ENCODE results near the gene XRCC1.
"Not testable (repeated sequence)": the region's sequence is repeated elsewhere in the genome, so short reads cannot be mapped to it uniquely, and the experiment has no call there.

XRCC1 gene

DNA sequence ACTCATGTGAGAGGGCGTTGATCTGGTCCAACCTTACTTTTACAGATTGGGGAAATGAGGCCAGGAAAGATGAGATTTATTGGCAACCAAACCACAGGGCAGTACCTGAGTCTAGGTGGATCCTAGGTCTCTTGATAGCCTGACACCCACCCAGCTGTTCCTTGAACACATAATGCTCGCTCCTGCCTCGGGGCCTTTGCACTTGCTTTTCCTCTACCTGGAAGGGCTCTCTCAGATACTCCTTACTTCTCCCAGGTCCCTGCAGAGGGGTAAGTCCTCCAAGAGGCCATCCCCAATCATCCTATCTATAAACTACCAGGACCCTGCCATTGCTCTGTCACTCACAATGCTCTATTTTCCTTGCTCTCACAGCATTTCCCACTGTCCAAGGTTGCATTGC is 34.9 kb downstream of the XRCC1 start:
- no peak for DNase-seq

DNA sequence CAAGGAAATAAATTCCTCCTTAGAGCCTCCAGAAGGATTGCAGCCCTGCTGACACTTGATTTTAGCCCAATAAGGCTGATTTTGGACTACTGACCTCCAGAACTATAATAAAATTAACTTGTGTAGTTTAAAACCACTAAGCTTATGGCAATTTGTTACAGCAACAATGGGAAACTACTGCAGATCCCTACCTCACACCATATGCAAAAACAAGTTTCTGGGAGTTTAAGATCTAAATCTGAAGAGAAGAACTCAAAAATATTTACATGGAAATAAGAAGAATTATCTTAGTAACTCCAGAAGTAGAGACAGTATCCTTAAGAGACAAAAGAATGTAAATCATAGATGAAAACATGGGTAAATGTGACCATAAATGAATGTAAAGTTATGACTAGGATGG is 36.4 kb downstream of the XRCC1 start:
- no peak for DNase-seq

DNA sequence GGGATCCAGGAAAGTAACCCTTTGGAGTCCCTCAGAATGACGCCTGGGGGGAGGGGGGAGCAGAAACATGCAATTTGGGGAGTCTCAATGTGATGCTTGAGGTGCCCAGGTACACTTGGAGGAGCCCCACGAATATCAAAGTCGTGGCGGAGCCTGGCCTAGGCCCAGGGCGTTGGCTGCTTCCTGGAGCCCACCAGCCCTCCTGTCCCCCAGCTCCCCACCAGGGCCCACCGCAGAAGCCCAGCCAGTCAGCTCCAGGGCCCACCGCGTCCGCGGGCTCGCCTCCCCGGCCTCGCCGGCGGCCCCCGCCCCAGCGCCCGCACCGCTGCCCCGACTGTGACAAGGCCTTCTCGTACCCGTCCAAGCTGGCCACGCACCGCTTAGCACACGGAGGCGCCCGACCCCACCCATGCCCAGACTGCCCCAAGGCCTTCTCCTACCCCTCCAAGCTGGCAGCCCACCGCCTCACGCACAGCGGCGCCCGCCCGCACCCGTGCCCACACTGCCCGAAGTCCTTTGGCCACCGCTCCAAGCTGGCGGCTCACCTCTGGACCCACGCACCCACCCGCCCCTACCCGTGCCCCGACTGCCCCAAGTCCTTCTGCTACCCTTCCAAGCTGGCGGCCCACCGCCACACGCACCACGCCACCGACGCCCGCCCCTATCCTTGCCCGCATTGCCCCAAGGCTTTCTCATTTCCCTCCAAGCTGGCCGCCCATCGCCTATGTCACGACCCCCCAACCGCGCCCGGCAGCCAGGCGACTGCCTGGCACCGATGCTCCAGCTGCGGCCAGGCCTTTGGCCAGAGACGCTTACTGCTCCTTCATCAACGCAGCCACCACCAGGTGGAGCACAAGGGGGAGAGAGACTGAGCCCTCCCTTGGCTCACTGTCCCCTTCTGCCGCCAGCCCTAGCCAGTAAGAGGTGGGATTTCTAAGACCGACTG is 40.2 kb downstream of the XRCC1 start:
- no peak for DNase-seq

DNA sequence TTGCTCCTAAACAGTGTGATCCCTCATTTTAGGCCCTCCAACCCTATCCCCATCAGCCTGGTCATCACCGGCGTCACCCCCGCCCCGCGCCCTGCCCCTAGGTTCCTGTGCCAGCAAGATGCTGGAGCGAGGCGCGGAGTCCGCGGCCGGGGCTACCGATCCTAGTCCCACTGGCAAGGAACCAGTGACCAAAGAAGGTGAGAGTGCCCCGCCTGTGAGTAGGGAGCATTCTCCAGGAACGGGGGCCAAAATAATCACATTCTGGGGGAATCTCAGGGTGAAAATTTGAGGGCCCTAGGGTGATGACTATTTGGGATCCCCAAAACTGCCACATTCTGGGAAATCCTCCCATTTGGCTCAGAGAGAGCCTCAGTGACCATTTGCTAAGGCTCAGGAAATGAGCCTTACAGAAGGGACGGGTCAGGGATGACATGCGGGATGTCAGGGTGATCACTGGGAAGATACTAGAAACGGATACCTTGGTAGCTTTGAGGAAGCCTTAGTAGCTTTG is 41.0 kb downstream of the XRCC1 start:
- DNase-seq: no peak

DNA sequence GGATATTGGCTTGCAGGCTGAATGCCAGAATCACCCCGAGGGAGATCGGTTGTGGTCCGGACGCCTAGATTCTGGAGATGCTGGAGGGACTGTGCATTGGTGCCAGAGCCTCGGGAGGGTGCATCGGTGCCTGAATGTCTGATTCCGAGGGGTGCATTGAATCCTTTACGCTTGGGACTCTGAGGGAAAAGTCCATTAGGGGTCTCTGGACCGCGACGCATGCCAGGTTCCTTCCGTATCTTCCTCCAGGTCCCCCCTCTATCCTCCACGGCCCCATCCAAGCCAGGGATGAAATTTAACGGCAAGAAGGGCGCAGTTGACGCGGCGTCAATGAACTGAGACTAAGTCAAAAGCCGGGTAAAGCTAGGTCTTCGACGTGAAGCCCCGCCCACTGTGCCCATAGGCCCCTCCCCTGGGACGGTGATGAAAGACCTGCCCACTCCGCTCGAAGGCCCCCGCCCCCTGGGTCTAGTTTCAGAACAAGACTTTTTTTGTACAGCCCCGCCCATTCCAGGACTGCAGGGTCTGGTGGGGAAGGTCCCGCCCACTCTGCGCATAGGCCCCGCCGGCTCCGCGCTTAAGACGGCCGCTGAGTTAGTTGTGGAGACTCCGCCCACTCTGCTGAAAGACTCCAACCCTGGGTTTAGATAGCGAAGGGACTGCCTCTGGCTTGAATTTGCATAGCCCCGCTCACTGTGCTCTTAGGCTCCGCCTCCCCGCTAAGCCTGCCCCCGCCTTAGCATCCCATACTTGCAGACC is 41.6 kb downstream of the XRCC1 start:
- DNase-seq: peak; percentile 96

DNA sequence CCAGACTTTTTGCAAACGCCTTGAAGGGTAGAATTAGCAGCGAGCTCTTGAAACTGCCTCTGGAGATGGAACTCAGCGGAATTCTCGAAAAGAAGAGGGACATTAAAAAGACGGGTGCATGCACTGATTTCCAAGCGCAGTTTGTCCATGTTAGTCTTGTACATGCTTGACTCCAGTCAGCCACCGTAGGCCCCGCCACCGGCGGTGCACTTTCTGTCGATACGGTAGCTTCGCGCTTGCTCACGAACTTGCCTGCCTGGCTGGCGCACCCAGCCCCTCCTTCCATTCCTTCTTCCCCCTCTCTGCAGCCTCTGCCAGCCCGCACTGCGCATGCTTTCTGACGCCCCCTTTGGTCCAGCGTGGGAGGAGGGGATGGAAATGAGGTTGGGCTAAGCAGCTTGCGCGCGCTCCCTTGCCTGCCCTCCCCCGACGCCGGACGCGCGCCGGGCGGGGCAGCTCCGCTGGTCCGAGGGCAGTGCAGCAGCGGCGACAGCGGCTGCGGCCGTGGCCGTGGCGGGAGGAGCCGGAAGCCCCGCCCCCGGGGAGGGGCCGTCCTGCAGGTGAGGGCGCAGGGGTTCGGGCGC is 42.3 kb downstream of the XRCC1 start, which contains the start of gene ZNF575:
Gene ZNF575, plus strand, starts transcription at position 227 of the 584 bp plus-strand sequence. CDS start 1,235 bp downstream, outside the sequence.
- DNase-seq: peak; percentile 91

DNA sequence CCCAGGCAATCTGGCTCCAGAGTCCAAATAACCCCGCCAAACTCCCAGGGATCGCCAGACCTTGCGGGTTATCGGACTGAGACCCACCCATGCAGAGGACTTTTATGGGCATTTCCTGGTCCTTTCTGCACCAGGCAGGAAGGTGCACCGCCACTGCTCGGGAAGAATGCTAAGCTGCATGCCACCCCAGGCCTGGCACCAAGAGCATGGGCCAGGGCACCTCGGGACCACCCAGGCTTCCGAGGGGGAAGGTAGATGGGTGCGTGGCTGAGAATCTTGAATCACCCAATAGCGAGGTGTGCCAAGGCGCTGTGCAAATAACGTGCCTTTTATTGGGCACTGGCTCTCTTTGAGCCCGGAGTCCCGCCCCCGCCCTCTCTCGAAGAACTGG is 42.8 kb downstream of the XRCC1 start:
- DNase-seq: peak; percentile 85

DNA sequence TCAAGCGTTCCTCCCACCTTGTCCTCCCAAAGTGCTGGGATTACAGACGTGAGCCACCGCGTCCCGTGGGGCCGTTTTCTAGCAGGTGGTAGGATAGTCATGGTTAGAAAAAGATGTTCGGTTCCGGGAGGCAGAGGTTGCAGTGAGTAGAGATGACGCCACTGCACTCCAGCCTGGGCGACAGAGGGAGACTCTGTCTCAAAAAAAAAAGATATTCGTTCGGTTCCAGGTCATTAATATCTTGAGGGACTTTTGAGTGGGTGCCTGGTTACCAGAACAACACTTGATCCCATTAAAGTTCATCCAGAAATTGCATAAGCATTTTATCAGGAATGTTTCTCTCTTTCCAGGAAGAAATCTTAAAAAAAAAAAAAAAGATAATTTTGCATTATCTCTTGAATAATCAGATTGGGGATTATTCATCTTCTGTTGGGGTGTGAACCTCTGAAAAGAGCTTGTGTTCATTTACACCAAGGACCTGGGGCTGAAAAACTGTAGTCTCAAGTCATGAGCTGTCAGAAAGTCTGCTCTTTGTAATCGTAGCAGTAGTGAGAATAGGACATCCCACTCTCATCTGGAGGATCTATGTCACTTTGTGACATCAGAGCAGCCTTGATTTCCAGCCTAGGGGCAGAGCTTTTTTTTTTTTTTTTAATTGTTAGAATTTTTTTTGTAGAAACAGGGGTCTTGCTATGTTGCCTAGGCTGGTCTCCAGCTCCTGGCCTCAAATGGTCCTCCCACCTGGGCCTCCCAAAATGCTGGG is 47.3 kb downstream of the XRCC1 start:
- DNase-seq: no peak

DNA sequence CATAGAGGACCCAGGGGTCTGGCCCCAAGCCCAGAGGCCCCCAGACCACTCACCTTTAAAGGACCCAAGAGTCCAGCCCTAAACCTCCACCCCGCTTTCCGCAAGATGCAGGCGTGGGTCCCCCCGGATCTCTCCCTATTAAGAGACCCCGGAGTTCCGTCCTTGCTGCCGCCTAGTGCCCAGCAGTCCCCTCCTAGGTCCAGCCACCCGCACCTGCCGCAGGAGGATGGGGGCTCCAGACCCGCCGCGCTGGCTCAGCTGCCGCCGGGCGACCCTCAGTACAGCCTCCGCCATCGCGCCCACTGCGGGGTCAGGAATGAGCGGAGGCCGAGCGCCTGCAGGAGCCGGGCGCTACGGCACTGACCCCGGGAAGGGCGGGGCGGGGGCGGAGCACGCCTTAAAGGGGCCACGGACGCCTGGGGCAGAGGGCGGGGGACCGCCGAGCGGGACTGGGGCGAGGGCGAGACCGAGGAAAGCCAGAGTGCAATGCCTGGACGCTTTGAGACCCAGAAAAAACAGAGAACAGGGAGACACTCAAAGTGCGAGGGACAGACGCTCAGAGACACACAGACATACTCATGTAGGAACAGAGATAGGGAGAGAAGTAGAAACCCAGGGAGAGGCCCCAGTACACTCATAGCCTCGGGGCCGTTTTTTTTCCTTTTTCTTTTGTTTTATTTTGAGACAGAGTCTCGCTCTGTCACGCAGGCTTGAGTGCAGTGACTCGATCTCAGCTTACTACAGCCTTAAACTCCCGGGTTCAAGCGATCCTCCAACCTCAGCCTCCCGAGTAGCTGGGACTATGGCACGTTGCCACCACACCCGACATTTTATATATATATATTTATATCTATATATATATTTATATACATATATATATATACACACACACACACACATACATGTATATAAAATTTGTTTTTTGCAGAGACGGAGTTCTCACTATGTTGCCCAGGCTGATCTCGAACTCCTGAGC is 48.2 kb downstream of the XRCC1 start, which contains the start of gene ETHE1:
Gene ETHE1, minus strand, starts transcription at position 318 of the 976 bp plus-strand sequence. Its CDS starts 24 bp downstream, at position 294.
- no peak for DNase-seq

DNA sequence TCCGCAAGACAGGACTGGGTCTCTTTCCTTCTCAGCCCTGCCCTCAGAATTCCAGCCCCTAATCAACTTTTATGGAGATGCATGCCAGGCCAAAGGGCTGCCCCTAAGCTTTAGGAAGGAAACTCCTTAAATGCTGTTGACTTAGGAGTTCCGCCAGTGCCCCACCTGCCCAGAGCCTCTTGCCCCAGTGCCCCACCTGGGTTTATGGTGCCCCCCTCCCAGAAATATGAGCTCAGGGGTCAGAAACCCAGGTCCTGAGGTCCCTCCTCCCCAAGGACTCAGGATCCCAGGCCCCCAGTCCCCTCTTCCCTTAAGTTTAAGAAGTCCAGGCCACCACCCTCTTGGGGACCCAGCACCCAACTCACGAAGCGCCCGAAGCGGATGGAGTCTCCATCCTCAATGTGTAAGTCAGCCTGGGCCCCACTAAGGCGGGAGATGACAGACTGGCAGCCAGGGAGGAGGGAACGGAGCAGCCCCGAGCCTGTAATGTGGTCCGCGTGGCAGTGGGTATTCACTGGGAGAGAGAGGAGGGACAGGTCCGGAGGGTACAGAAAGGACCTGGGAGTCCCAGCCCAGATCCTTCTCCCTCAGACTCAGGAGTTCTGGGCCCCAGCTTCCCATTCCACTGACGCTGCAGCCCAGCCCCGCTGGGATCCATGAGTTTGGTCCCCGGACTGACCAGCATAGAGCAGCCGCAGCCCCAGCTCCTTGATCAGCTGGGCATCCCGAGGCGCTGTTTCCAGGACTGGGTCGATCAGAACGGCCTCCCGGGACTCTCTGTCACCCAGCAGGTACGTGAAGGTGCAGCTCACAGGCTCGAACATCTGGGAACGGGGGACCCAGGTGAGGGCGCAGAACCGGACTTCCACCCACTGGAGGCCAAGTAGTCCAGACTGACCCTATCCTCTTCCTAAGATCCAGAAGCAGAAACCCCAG is 49.2 kb downstream of the XRCC1 start:
- DNase-seq: no peak

DNA sequence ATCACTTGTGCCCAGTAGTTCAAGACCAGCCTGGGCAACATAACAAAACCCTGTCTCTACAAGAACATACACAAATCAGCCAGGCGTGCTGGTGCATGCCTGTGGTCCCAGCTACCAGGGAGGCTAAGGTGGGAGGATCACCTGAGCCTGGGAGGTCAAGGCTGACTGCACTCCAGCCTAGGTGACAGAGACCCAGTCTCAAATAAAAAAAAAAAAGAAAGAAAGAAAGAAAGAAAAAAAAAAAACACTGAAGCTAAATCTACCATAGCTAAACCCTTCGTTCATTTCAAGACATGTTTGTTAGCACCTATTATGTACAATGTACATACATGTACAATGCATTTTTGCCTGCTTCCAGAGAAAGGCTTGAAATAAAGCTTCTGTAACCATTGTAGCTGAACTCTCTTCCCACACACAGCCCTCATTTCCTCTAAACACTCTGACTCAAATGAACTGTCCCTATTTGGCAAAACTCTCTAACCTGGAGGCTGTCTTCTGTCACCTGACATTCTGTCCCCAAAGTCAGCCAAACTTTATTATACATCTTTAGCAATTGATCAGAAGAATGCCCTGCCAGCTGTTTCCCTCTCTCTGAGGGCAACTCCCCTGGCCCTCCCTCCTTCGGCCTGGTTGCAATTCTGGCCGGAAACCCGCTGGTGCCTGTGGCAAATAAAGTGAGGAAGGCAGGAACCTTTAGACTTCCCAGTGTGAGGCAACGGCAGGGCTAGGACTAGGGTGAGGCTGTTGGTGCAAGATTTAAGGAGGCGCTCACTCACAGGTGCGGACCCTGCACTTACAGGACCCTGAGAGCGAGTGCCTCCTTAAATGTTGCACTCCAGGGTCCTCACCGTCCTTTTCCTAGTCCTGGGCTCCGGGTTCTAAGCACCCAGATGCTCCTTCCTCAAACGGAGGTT is 50.1 kb downstream of the XRCC1 start:
- no peak for DNase-seq

DNA sequence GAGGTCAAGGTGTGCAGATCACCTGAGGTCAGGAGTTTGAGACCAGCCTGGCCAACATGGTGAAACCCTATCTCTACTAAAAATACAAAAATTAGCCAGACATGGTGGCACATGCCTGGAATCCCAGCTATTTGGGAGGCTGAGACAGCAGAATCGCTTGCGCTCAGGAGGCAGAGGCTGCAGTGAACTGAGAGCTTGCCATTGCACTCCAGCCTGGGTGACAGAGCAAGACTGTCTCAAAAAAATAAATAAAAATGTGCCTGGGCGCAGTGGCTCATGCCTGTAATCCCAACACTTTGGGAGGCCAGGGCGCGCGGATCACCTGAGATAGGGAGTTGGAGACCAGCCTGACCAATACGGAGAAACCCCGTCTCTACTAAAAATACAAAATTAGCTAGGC is 51.6 kb downstream of the XRCC1 start:
- not testable (repeated sequence) for DNase-seq

DNA sequence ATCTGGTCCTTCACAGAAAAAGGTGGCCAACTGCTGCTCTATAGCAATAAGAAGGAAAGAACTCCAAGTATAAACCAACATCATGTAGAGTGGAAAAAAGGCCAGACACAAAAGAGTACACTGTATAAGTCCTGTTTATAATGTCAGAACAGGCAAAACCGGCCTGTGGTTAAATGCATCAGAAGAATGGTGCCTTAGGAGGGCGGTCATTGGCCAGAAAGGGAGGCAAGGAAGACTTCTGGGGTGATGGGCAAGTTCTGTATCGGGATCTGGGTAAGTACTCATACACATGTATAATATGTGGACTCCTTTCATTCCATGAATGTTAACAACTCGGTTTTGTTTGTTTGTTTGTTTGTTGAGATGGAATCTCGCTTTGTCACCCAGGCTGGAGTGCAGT is 52.4 kb downstream of the XRCC1 start:
- no peak for DNase-seq

DNA sequence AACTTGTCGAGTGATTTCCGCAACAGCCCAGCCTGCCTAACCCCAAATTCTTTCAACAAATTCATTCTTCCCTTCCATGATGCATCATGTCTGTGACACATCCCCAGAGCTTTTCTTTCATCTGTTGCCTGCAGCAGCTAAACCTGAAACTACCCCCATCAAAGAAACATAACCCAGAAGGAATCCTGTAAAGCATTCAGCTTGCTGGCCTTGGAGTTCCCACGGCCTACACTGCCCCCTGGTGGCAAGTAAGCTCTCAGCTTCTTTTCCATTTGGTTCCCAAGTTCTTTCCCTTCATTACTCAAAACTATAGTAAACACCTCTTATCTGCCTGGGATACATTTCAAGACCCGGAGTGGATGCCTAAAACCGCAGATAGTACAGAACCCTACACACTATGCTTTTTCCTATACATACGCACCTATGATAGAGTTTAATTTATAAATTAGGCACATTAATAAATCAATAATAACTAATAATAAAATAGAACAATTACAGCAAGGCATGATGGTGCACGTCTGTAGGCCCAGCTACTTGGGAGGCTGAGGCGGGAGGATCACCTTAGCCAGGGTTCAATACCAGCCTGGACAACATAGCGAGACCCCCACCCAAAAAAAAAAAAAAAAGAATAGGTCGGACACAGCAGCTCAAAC is 55.8 kb downstream of the XRCC1 start:
- DNase-seq: peak; percentile 67

DNA sequence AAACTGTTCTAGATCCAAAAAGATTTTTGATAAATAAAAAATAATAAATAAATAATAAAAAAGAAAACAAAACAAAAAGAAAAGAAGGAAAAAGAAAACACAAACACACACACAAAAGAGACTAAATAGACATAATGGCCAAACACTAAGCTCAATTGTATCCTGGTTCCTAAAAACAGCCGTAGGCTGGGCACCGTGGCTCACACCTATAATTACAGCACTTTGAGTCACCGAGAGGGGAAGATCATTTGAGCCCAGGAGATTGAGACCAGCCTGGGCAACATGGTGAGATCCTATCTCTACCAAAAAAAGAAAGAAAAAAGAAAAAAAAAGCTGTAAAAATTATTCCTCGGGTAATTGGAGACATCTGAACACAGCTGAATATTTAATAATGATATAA is 57.3 kb downstream of the XRCC1 start:
- DNase-seq: peak; percentile 51

DNA sequence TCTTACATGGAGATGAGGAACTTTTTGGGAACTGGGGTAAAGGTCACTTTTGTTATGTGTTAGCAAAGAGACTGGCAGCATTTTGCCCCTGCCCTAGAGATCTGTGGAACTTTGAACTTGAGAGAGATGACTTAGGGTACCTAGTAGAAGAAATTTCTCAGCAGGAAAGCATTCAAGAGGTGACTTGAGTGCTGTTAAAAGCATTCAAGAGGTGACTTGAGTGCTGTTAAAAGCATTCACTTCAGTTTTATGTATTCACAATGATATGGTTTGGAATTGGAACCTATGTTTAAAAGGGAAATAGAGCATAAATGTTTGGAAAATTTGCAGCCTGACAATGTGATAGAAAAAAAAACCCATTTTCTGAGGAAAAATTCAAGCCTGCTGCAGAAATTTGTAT is 62.9 kb downstream of the XRCC1 start:
- DNase-seq: not testable (repeated sequence)

DNA sequence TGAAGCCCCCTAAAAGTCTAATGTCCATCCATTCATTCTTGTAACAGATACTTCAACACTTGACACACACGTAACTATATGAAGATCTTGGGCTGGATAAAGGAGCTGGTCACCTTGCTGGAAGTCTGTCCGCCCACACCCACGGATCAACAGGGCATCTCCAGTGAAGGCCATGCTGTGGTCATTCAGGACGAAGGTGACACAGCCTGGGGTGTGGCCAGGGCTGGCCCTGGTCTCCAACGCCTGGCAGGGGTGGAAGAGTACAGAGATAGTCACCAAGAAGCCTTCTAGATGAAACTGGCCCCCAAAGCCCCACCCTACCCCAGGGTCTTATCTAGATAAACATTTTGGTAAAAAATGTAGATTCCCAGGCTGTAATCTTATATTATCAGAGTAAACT is 64.0 kb downstream of the XRCC1 start:
- no peak for DNase-seq

DNA sequence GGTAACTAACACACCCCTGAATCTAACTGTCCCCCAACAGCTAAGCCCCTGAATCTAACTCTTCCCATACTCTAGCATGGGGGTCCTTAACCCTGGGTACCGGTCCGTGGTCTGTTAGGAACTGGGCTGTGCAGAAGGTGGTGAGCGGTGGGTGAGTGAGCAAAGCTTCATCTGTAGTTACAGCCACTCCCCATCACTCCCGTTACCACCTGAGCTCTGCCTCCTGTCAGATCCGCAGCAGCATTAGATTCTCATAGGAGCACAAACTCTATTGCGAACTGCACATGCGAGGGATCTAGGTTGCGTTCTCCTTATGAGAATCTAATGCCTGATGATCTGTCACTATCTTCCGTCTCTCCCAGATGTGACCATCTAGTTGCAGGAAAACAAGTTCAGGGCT is 64.6 kb downstream of the XRCC1 start:
- no peak for DNase-seq

Measured in NCI-H2227 treated with DMSO at 0.1 percent for 48 hours (cell line).